Endothelial cell of hepatic sinusoid (primary cell): ENCODE measurements around the gene TMEM158.

Source experiments
- in situ Hi-C: cut with HindIII; loops from 2 replicates; pipeline ENCODE4 v1.10.0; 2017; ENCODE audit warnings: low sequenced_read_pairs

TMEM158 gene

GRCh38 chr3:45205126-45205525, 21.0 kb downstream of the TMEM158 start:
- in situ Hi-C loops, result no loop called here

- in situ Hi-C loops, result no loop called here
Observed at GRCh38 chr3:45204136-45204535, 22.0 kb downstream of the TMEM158 start.

- in situ Hi-C loops, result no loop called here
Observed at GRCh38 chr3:45199837-45200648, 26.0 kb downstream of the TMEM158 start.

- in situ Hi-C loops, result no loop called here
Observed at GRCh38 chr3:45198264-45199260, 27.5 kb downstream of the TMEM158 start.

GRCh38 chr3:45194791-45195190, 31.3 kb downstream of the TMEM158 start:
- in situ Hi-C loops, result no loop called here

- in situ Hi-C loops, result no loop called here
Observed at GRCh38 chr3:45191924-45192417, 34.1 kb downstream of the TMEM158 start.

- in situ Hi-C loops, result no loop called here
Observed at GRCh38 chr3:45191424-45191823, 34.7 kb downstream of the TMEM158 start.

- in situ Hi-C loops, result no loop called here
Observed at GRCh38 chr3:45188719-45189659, 37.1 kb downstream of the TMEM158 start.

- in situ Hi-C loops, result no loop called here
Observed at GRCh38 chr3:45187694-45188141, 38.4 kb downstream of the TMEM158 start.

GRCh38 chr3:45186871-45187270, 39.2 kb downstream of the TMEM158 start:
- in situ Hi-C loops, result no loop called here

GRCh38 chr3:45185461-45185860, 40.6 kb downstream of the TMEM158 start:
- in situ Hi-C loops, result no loop called here

- in situ Hi-C loops, result no loop called here
Observed at GRCh38 chr3:45185052-45185451, 41.0 kb downstream of the TMEM158 start.

GRCh38 chr3:45183872-45184262, 42.2 kb downstream of the TMEM158 start:
- in situ Hi-C loops, result no loop called here

- in situ Hi-C loops, result no loop called here
Observed at GRCh38 chr3:45182915-45183871, 42.9 kb downstream of the TMEM158 start.

GRCh38 chr3:45181496-45181895, 44.6 kb downstream of the TMEM158 start:
- in situ Hi-C loops, result no loop called here

- in situ Hi-C loops, result no loop called here
Observed at GRCh38 chr3:45180899-45181298, 45.2 kb downstream of the TMEM158 start.

GRCh38 chr3:45180051-45180450, 46.0 kb downstream of the TMEM158 start:
- in situ Hi-C loops, result no loop called here

GRCh38 chr3:45179163-45179562, 46.9 kb downstream of the TMEM158 start:
- in situ Hi-C loops, result no loop called here
